ENCODE measurements around the gene PGC.

DNA sequence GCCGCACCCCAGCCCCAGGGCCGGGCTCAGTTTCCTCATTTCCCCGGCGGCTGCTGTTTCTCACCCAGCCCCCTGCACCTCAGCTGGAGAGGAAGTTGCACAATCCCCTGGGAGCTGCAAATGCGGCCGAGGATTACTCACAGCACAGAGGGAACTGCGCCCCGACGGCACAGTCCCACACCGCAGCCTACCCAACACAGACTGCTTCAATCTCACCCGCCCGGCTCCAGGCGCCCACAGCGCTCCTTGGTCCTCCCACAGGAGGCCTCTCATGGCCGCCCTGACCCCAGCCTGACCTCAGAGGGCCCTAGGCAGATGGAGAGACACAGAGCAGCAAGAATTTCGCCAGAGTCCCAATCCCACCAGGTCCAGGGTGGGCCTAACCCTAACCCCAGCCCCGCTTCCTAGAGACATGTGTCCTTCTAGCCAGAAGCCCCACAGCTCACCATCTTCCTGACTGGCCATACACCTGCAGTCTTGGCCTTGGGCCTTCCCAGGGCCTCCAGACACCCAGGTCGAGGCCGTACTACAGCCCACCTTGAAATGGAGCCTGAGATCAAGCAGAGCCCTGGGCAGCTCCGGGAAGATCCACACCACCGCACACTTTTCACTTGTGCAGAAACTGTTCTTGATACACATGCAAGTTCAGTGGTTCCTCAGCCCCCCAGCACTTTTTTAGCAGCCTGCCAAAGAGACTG lies 23.5 kb downstream of the PGC start:
- TF ChIP-seq TBP (IDR thresholded peaks at IDR 0.05; ENCODE audit: low read depth, low read length) (no peak), POLR2A (IDR thresholded peaks at IDR 0.05; ENCODE audit: control extremely low read depth in 1 of 2, low read depth in 2 of 2, low read length in 2 of 2) (no peak), POU5F1 (IDR thresholded peaks at IDR 0.05; ENCODE audit: low read depth, low read length) (no peak), KDM1A (IDR thresholded peaks at IDR 0.05; ENCODE audit: borderline replicate concordance, low read length) (no peak), EGR1 (IDR thresholded peaks at IDR 0.05; ENCODE audit: borderline replicate concordance, low read depth, low read length) (no peak), NRF1 (IDR thresholded peaks at IDR 0.05; ENCODE audit: low read depth, low read length) (no peak), CTCF (IDR thresholded peaks at IDR 0.05; ENCODE audit: control extremely low read depth in 1 of 3, insufficient read depth in 1 of 3, low read depth in 1 of 3, low read length in 3 of 3) (no peak), CBX8 (IDR thresholded peaks at IDR 0.05; ENCODE audit: borderline replicate concordance, low read depth, low read length) (no peak), SIRT6 (IDR thresholded peaks at IDR 0.05; ENCODE audit: low read length) (no peak), ATF2 (IDR thresholded peaks at IDR 0.05; ENCODE audit: low read length) (no peak), TAF1 (IDR thresholded peaks at IDR 0.05; ENCODE audit: low read depth, low read length) (no peak), EP300 (IDR thresholded peaks at IDR 0.05; ENCODE audit: borderline replicate concordance in 1 of 2, low read depth in 2 of 2, low read length in 2 of 2) (no peak)

Measured in H1 (cell line).